ENCODE results near the gene HEPACAM2.

Gene HEPACAM2

GRCh38 chr7:93231259-93231658 is 5.0 kb upstream of the HEPACAM2 start:
- TF ChIP-seq, protein P1, sequence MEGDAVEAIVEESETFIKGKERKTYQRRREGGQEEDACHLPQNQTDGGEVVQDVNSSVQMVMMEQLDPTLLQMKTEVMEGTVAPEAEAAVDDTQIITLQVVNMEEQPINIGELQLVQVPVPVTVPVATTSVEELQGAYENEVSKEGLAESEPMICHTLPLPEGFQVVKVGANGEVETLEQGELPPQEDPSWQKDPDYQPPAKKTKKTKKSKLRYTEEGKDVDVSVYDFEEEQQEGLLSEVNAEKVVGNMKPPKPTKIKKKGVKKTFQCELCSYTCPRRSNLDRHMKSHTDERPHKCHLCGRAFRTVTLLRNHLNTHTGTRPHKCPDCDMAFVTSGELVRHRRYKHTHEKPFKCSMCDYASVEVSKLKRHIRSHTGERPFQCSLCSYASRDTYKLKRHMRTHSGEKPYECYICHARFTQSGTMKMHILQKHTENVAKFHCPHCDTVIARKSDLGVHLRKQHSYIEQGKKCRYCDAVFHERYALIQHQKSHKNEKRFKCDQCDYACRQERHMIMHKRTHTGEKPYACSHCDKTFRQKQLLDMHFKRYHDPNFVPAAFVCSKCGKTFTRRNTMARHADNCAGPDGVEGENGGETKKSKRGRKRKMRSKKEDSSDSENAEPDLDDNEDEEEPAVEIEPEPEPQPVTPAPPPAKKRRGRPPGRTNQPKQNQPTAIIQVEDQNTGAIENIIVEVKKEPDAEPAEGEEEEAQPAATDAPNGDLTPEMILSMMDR (IDR thresholded peaks at IDR 0.05) = no peak
- Histone ChIP-seq H3K27ac (no peak overlapping the region), H3K4me3 (peak overlapping the region; percentile 87)
- DNase-seq (ENCODE audit: low spot score) = no peak

GRCh38 chr7:93228302-93228701 is 2.0 kb upstream of the HEPACAM2 start:
- no peak for DNase-seq (ENCODE audit: low spot score)
- Histone ChIP-seq H3K27ac (no peak overlapping the region), H3K4me3 (no peak overlapping the region)
- TF ChIP-seq, protein P1 (IDR thresholded peaks at IDR 0.05) = peak; percentile 64

- no peak for DNase-seq (ENCODE audit: low spot score)
- Histone ChIP-seq H3K27ac (no peak overlapping the region), H3K4me3 (no peak overlapping the region)
- TF ChIP-seq, protein P1 (IDR thresholded peaks at IDR 0.05) = no peak
Observed at GRCh38 chr7:93219868-93220267, 6.4 kb downstream of the HEPACAM2 start.

DNA sequence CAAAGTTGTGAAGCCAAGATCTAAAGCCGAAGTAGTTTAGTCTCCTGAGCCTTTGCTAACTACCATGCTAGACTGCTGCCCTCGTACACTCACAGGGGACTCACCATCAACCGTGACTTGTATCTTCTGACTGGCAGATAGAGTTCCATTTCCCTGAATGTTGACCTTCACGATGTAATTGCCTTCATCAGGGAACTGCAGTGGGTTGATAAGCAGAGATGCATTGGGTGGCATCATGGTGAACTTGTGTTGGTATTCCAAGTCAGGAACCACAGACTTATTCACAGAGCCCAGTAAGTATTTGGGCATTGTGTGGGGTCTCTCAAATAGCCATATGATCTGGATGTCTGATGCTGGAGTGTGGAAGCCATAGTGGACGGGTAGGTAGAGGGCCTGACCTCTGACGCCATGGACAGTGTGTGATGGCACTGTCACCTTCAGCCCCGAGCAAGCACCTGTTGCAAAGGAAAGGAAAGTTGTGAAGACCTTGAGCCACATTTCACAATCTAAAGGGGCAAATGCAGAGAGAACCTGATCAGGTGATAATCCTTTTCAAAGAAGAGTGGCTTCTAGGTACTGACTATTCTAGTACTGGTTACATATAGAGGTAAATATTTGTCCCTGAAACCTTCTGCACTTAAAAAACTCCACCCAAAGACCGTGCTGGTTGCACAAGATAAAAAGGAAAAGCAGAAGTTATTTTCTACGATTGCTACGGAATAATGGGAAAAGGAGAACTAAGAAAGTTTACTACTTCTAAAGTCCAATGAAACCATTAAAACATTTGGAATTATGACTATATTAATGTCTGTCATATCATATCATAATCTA is 7.1 kb downstream of the HEPACAM2 start:
- Histone ChIP-seq H3K27ac (no peak overlapping the region), H3K4me3 (no peak overlapping the region)
- no peak for DNase-seq (ENCODE audit: low spot score)
- TF ChIP-seq, protein P1 (IDR thresholded peaks at IDR 0.05) = no peak

DNA sequence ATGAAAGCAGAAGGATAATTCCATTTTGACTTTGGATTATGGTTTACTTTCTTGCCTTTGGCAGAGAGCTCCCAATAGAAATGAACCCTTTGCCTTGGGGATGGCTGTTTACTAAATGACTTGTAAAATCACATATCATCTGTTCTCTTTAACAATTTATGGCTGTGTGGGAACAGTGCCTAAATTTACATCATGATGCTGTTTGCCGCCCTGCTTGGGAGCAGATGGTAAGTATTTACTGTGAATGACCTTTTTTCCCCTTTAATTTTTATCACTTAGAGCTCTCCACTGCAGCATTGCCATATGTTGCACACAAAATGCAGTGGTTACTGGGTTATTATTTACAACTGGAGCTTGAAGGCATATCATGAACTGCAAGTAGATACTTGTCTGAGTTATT is 13.4 kb downstream of the HEPACAM2 start:
- DNase-seq (ENCODE audit: low spot score) = no peak
- no peak overlapping the region for H3K27ac ChIP-seq

DNA sequence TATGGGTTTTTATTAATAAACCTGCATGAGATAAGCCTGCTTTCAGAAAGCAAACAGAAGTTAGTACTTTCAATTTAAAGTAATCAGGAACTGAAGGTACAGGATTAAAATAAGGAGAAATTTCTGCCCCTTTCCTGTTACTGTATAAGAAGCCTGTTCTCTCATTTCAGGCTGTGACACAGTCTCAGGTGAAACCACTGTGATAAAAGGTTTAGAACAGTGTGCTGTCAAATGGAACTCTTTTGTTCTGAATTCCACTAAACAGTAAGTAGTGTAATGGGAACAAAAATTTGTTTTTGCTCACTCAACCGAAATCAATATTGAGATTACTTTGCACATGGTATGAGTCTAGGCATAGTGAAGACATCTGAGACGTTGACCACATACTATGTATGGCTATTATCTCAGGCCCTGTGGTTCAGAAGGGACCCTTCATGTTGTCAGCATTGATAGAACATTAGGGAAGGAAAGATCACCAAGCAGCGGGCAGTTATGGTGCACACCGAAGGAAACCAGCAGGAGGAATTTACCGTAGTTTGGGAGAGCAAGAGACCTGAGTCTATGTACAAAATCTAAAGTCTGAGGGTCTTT is 14.9 kb downstream of the HEPACAM2 start:
- Histone ChIP-seq H3K4me3 (no peak overlapping the region), H3K27ac (no peak overlapping the region)
- TF ChIP-seq, protein P1 (IDR thresholded peaks at IDR 0.05) = no peak
- DNase-seq (ENCODE audit: low spot score) = no peak

More for the DNA sequence above, 13.4 kb downstream of the HEPACAM2 start:
- H3K4me3 ChIP-seq = no peak overlapping the region
- TF ChIP-seq, protein P1 (IDR thresholded peaks at IDR 0.05) = no peak

- Histone ChIP-seq H3K27ac (no peak overlapping the region), H3K4me3 (no peak overlapping the region)
- DNase-seq (ENCODE audit: low spot score) = no peak
- TF ChIP-seq, protein P1 (IDR thresholded peaks at IDR 0.05) = no peak
Observed at GRCh38 chr7:93205046-93205445, 21.2 kb downstream of the HEPACAM2 start.
